ENCODE measurements around the gene OTUD5.

Gene OTUD5

GRCh38 chrX:48893556-48894348 lies 63.7 kb downstream of the OTUD5 start:
- Histone ChIP-seq H3K79me2 (ENCODE audit: control insufficient read depth, insufficient read depth, low read length, poor library complexity) (peaks cover 5% of the 10 kb centered on the region), H4K91ac (ENCODE audit: low read depth, low read length) (no peak overlapping the region), H3K27ac (ENCODE audit: low read depth, low read length) (no peak overlapping the region), H2BK12ac (ENCODE audit: low read length) (no peak overlapping the region), H2AFZ (ENCODE audit: insufficient read depth, low read length, poor library complexity) (no peak overlapping the region), H3K4me2 (ENCODE audit: low read length) (no peak overlapping the region), H2AK5ac (ENCODE audit: low read length) (no peak overlapping the region), H3K79me1 (ENCODE audit: low read length) (peaks cover 14% of the 10 kb centered on the region), H4K8ac (ENCODE audit: low read depth, low read length) (no peak overlapping the region), H3K14ac (ENCODE audit: low read length) (no peak overlapping the region), H3K4me3 (ENCODE audit: low read depth, low read length) (no peak overlapping the region), H3K27me3 (ENCODE audit: insufficient read depth, low read length) (no peaks in the 10 kb centered on the region), H2BK5ac (ENCODE audit: low read depth, low read length, poor library complexity) (no peak overlapping the region), H3K9me3 (ENCODE audit: insufficient read depth, low read depth, low read length) (no peaks in the 10 kb centered on the region), H4K12ac (ENCODE audit: low read depth, low read length) (no peak overlapping the region), H3K23ac (ENCODE audit: low read length) (no peak overlapping the region), H3K18ac (ENCODE audit: low read length) (no peak overlapping the region), H2BK120ac (ENCODE audit: insufficient read depth, low read length, poor library complexity) (no peak overlapping the region), H3K36me3 (ENCODE audit: control insufficient read depth in 1 of 2, insufficient read depth in 2 of 2, low read length in 2 of 2) (peaks cover 9 to 14% of the 10 kb centered on the region in 2 experiments), H3K9ac (ENCODE audit: low read length) (no peak overlapping the region), H3K4ac (ENCODE audit: low read depth, low read length) (no peak overlapping the region), H3K4me1 (ENCODE audit: control insufficient read depth in 1 of 2, insufficient read depth in 2 of 2, low read length in 2 of 2) (peaks cover 6 to 12% of the 10 kb centered on the region in 2 experiments)
- DNase-seq: no peak
- WGBS (ENCODE audit: extremely low coverage, insufficient coverage, insufficient read length): no CpG with 5 or more reads among the region's 16 CpGs

DNA sequence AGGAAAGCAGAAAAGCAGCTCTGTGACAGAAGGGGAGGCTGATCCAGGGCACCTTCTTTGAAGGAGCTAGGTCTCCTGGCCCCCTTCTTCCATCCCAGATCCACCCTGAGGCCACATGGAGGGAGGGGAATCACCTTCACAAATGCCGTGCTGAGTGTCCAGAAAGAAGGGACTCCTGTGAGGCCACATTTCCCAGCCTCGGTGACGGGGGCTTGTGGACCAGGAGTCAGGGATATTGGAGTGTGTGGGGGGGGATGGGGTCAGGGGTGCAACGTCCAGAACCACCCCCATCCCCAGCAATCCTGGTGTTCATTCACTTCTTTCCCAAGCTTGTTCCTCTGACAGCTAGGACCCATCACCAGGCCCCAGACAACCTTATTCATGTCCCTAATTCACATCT lies 64.5 kb downstream of the OTUD5 start:
- DNase-seq: no peak
- peaks cover 10% of the 10 kb centered on the region for H3K79me1 ChIP-seq (ENCODE audit: low read length)
- no peaks in the 10 kb centered on the region for H3K27me3 ChIP-seq (ENCODE audit: insufficient read depth, low read length)
- no peak overlapping the region for H3K4ac ChIP-seq (ENCODE audit: low read depth, low read length)
- H2AFZ ChIP-seq (ENCODE audit: insufficient read depth, low read length, poor library complexity): no peak overlapping the region
- no peak overlapping the region for H2BK5ac ChIP-seq (ENCODE audit: low read depth, low read length, poor library complexity)
- H3K36me3 ChIP-seq (ENCODE audit: control insufficient read depth in 1 of 2, insufficient read depth in 2 of 2, low read length in 2 of 2): peaks cover 9 to 14% of the 10 kb centered on the region in 2 experiments
- H3K4me3 ChIP-seq (ENCODE audit: low read depth, low read length): no peak overlapping the region
- peaks cover 4% of the 10 kb centered on the region for H3K79me2 ChIP-seq (ENCODE audit: control insufficient read depth, insufficient read depth, low read length, poor library complexity)
- no peak overlapping the region for H4K91ac ChIP-seq (ENCODE audit: low read depth, low read length)
- H3K18ac ChIP-seq (ENCODE audit: low read length): no peak overlapping the region
- no peak overlapping the region for H3K14ac ChIP-seq (ENCODE audit: low read length)
- no peak overlapping the region for H3K4me2 ChIP-seq (ENCODE audit: low read length)
- H3K4me1 ChIP-seq (ENCODE audit: control insufficient read depth in 1 of 2, insufficient read depth in 2 of 2, low read length in 2 of 2): peaks cover 6 to 9% of the 10 kb centered on the region in 2 experiments
- no peaks in the 10 kb centered on the region for H3K9me3 ChIP-seq (ENCODE audit: insufficient read depth, low read depth, low read length)
- H3K9ac ChIP-seq (ENCODE audit: low read length): no peak overlapping the region
- no peak overlapping the region for H2BK120ac ChIP-seq (ENCODE audit: insufficient read depth, low read length, poor library complexity)
- no peak overlapping the region for H2AK5ac ChIP-seq (ENCODE audit: low read length)
- no CpG with 5 or more reads among the region's 4 CpGs for WGBS (ENCODE audit: extremely low coverage, insufficient coverage, insufficient read length)
- no peak overlapping the region for H3K27ac ChIP-seq (ENCODE audit: low read depth, low read length)
- H4K8ac ChIP-seq (ENCODE audit: low read depth, low read length): no peak overlapping the region
- no peak overlapping the region for H2BK12ac ChIP-seq (ENCODE audit: low read length)
- H4K12ac ChIP-seq (ENCODE audit: low read depth, low read length): no peak overlapping the region
- H3K23ac ChIP-seq (ENCODE audit: low read length): no peak overlapping the region

DNA sequence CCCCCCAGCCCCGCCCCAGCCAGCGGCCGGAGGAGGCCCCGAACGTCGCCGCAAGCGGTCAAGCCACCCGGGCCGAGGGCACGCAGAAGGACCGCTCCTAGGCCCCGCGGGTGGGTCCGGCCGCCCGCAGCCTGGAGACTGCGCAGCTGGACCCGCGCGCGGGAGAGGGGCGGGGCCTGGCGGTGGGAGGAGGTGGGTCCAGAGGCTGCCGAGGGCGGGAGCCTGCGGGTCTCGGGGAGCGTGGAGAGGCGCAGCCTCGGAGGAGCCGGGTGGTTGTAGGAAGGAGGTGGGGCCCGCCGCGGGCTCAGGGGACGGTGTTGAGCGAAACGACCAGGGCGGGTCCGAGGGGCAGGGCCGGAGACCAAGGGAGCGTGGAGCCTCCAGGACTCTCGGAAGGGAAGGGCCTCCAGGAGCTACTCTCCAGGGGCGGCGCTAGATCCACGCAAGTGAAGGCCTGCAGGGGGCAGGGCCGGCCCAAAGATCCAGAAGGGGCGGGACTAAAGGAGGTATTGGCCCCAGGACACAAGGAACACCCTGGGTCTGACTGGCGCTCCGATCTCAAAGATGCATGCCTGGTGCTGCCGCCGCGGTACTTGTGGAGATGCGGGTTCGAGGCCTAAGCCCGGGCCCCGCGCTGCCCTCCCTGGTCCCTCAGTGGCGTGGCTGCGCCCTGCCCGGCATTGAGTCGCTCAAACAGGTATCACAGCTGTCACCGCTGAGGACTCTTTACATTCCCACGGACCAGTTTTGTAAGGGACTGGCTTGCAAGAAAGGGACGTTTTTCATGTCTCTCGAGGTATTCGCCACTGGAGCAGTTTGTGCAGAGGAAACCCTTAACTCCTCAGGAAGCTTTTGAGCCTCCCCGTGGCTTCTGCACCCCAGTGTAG lies 65.8 kb downstream of the OTUD5 start:
- Histone ChIP-seq H4K12ac (ENCODE audit: low read depth, low read length) (peak overlapping the region; percentile 75), H2BK12ac (ENCODE audit: low read length) (no peak overlapping the region), H2BK120ac (ENCODE audit: insufficient read depth, low read length, poor library complexity) (peak overlapping the region; percentile 30), H3K4me3 (ENCODE audit: low read depth, low read length) (peak overlapping the region; percentile 68), H3K79me1 (ENCODE audit: low read length) (peaks cover 5% of the 10 kb centered on the region), H4K8ac (ENCODE audit: low read depth, low read length) (peak overlapping the region; percentile 77), H2AFZ (ENCODE audit: insufficient read depth, low read length, poor library complexity) (peak overlapping the region; percentile 45), H2AK5ac (ENCODE audit: low read length) (peak overlapping the region; percentile 14), H3K79me2 (ENCODE audit: control insufficient read depth, insufficient read depth, low read length, poor library complexity) (no peaks in the 10 kb centered on the region), H2BK5ac (ENCODE audit: low read depth, low read length, poor library complexity) (peak overlapping the region; percentile 21), H3K4me1 (ENCODE audit: control insufficient read depth in 1 of 2, insufficient read depth in 2 of 2, low read length in 2 of 2) (peaks cover 6 to 8% of the 10 kb centered on the region in 2 experiments), H3K4ac (ENCODE audit: low read depth, low read length) (no peak overlapping the region), H3K4me2 (ENCODE audit: low read length) (peak overlapping the region; percentile 86), H3K9me3 (ENCODE audit: insufficient read depth, low read depth, low read length) (no peaks in the 10 kb centered on the region), H3K27ac (ENCODE audit: low read depth, low read length) (peak overlapping the region; percentile 53), H3K23ac (ENCODE audit: low read length) (no peak overlapping the region), H3K18ac (ENCODE audit: low read length) (no peak overlapping the region), H4K91ac (ENCODE audit: low read depth, low read length) (peak overlapping the region; percentile 71), H3K36me3 (ENCODE audit: control insufficient read depth in 1 of 2, insufficient read depth in 2 of 2, low read length in 2 of 2) (peaks cover 9 to 14% of the 10 kb centered on the region in 2 experiments), H3K9ac (ENCODE audit: low read length) (no peak overlapping the region), H3K14ac (ENCODE audit: low read length) (peak overlapping the region; percentile 45), H3K27me3 (ENCODE audit: insufficient read depth, low read length) (no peaks in the 10 kb centered on the region)
- WGBS (ENCODE audit: extremely low coverage, insufficient coverage, insufficient read length): no CpG with 5 or more reads among the region's 68 CpGs
- peak; percentile 87 to 88 for DNase-seq

- WGBS (ENCODE audit: extremely low coverage, insufficient coverage, insufficient read length): no CpG with 5 or more reads among the region's 35 CpGs
- Histone ChIP-seq H2BK5ac (ENCODE audit: low read depth, low read length, poor library complexity) (no peak overlapping the region), H4K12ac (ENCODE audit: low read depth, low read length) (no peak overlapping the region), H3K4me3 (ENCODE audit: low read depth, low read length) (peak overlapping the region; percentile 63), H2AK5ac (ENCODE audit: low read length) (no peak overlapping the region), H3K79me1 (ENCODE audit: low read length) (peaks cover 5% of the 10 kb centered on the region), H3K4ac (ENCODE audit: low read depth, low read length) (no peak overlapping the region), H3K27ac (ENCODE audit: low read depth, low read length) (no peak overlapping the region), H3K4me2 (ENCODE audit: low read length) (peak overlapping the region; percentile 86), H3K9ac (ENCODE audit: low read length) (no peak overlapping the region), H3K14ac (ENCODE audit: low read length) (peak overlapping the region; percentile 45), H3K18ac (ENCODE audit: low read length) (no peak overlapping the region), H3K4me1 (ENCODE audit: control insufficient read depth in 1 of 2, insufficient read depth in 2 of 2, low read length in 2 of 2) (peaks cover 6% of the 10 kb centered on the region in 2 experiments), H2BK120ac (ENCODE audit: insufficient read depth, low read length, poor library complexity) (peak overlapping the region; percentile 30), H2AFZ (ENCODE audit: insufficient read depth, low read length, poor library complexity) (peak overlapping the region; percentile 45), H3K36me3 (ENCODE audit: control insufficient read depth in 1 of 2, insufficient read depth in 2 of 2, low read length in 2 of 2) (peaks cover 9 to 14% of the 10 kb centered on the region in 2 experiments), H3K23ac (ENCODE audit: low read length) (no peak overlapping the region), H2BK12ac (ENCODE audit: low read length) (no peak overlapping the region), H3K27me3 (ENCODE audit: insufficient read depth, low read length) (no peaks in the 10 kb centered on the region), H4K91ac (ENCODE audit: low read depth, low read length) (peak overlapping the region; percentile 47), H3K79me2 (ENCODE audit: control insufficient read depth, insufficient read depth, low read length, poor library complexity) (no peaks in the 10 kb centered on the region), H3K9me3 (ENCODE audit: insufficient read depth, low read depth, low read length) (no peaks in the 10 kb centered on the region), H4K8ac (ENCODE audit: low read depth, low read length) (peak overlapping the region; percentile 77)
- no peak for DNase-seq
Measured at GRCh38 chrX:48890934-48891401, 66.4 kb downstream of the OTUD5 start.

Data from trophoblast cell (in vitro differentiated cells and primary cell).